WERI-Rb-1 (cell line): Measurements from ENCODE around the gene CNNM4.

Experiments
- DNase-seq: peaks from one replicate; pipeline ENCODE4 v3.0.0-alpha.2; 2020
- H3K27ac ChIP-seq: fragments of 250-450 bp; sonication (Bioruptor Pico); 2 replicates; pipeline ENCODE4 v1.5.1; 2020; ENCODE audit warnings: mild to moderate bottlenecking, moderate library complexity
- H3K27me3 ChIP-seq: fragments of 250-450 bp; sonication (Bioruptor Pico); 2 replicates; pipeline ENCODE4 v1.5.1; 2021; ENCODE audit warnings: mild to moderate bottlenecking, low read depth, moderate library complexity; ENCODE audit not compliant: insufficient read depth, severe bottlenecking
- H3K36me3 ChIP-seq: fragments of 250-450 bp; sonication (Bioruptor Pico); 2 replicates; pipeline ENCODE4 v1.5.1; 2020; ENCODE audit warnings: mild to moderate bottlenecking, moderate library complexity
- H3K4me3 ChIP-seq: 2 replicates; pipeline ENCODE4 v1.5.1; 2011; ENCODE audit warnings: low read depth, mild to moderate bottlenecking, control low read depth, low read length
- H3K9me3 ChIP-seq: fragments of 250-450 bp; sonication (Bioruptor Pico); 2 replicates; pipeline ENCODE4 v1.5.1; 2021; ENCODE audit warnings: mild to moderate bottlenecking, moderate library complexity; ENCODE audit not compliant: severe bottlenecking
- CTCF ChIP-seq: IDR thresholded peaks from 2 replicates; pipeline ENCODE4 v1.5.1; 2011; ENCODE audit warnings: low read depth, mild to moderate bottlenecking, control low read depth, inconsistent platforms, low read length

Gene CNNM4

GRCh38 chr2:96810783-96811192 is 50.1 kb downstream of the CNNM4 start:
- no peak for TF ChIP-seq CTCF
- Histone ChIP-seq H3K36me3 (peaks cover 31% of the 10 kb centered on the region), H3K27ac (no peak overlapping the region), H3K9me3 (no peaks in the 10 kb centered on the region), H3K4me3 (no peak overlapping the region), H3K27me3 (no peaks in the 10 kb centered on the region)
- no peak for DNase-seq

GRCh38 chr2:96811917-96812316 is 51.2 kb downstream of the CNNM4 start:
- no peak for TF ChIP-seq CTCF
- no peaks in the 10 kb centered on the region for H3K9me3 ChIP-seq
- H3K27me3 ChIP-seq, result no peaks in the 10 kb centered on the region
- H3K36me3 ChIP-seq, result peaks cover 31% of the 10 kb centered on the region
- no peak overlapping the region for H3K4me3 ChIP-seq
- H3K27ac ChIP-seq, result no peak overlapping the region
- no peak for DNase-seq

- Histone ChIP-seq H3K4me3 (no peak overlapping the region), H3K9me3 (no peaks in the 10 kb centered on the region), H3K27me3 (no peaks in the 10 kb centered on the region), H3K36me3 (peaks cover 39% of the 10 kb centered on the region), H3K27ac (no peak overlapping the region)
- DNase-seq, result no peak
- no peak for TF ChIP-seq CTCF
These were observed 53.0 kb downstream of the CNNM4 start for GRCh38 chr2:96813656-96814055.

- DNase-seq, result peak; percentile 38
- Histone ChIP-seq H3K27me3 (no peaks in the 10 kb centered on the region), H3K36me3 (peaks cover 43% of the 10 kb centered on the region), H3K9me3 (no peaks in the 10 kb centered on the region), H3K27ac (peak overlapping the region; percentile 61), H3K4me3 (peak overlapping the region; percentile 82)
- TF ChIP-seq CTCF, result no peak
These were observed 54.8 kb downstream of the CNNM4 start for GRCh38 chr2:96815326-96816126.

- no peaks in the 10 kb centered on the region for H3K9me3 ChIP-seq
- H3K27me3 ChIP-seq, result no peaks in the 10 kb centered on the region
- DNase-seq, result peak; percentile 97
- peaks cover 44% of the 10 kb centered on the region for H3K36me3 ChIP-seq
- peak; percentile 70 for TF ChIP-seq CTCF
- H3K4me3 ChIP-seq, result peak within 1 kb of the TSS; percentile 82
- H3K27ac ChIP-seq, result peak within 1 kb of the TSS; percentile 94
These were observed 55.6 kb downstream of the CNNM4 start, which contains the start of gene CNNM3 for GRCh38 chr2:96816127-96816835. TSS of gene CNNM3 (plus strand) at chr2:96816268. CDS start at chr2:96816278, 10 bp downstream.
